Stimulated activated CD8-positive, alpha-beta memory T cell treated with anti-CD3 and anti-CD28 coated beads, Interleukin-7, amount 100 ng/mL, for 1 hour (primary cell): Measurements from ENCODE around the gene C1QL2.

Experiments used
- DNase-seq, 2 donors: peaks; one replicate each; pipeline ENCODE4 v3.0.0-alpha.2; 2020; ENCODE audit warnings: low read depth in 2 of 2

C1QL2 gene

DNA sequence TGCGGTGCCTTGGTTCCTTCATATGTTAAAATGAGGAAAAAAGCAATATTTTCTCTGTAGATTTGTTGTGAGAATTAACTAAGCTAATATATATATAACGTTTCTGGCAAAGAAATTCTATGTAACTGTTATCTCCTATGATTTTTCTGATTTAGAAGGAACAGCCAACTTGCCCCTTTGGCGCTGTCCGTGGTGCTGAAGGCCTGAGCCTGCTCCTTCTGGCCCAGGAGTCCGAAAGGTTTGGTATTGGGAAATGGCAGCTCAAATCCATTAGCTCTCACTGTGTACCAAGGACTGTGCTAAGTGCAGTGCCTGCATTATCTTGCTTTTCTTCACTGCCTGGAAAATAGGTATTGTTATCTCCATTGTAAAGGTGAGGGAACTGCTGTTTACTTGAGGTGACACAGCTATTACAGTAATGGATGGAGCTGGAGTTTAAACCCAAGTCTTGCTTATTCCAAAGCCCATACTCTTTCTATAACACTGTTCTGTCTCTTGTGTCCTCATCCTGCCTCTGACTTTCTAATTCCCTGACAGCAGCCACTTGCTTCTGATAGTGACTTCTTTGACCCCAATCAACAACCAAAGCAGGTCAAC lies 52.2 kb downstream of the C1QL2 start:
- DNase-seq = no peak
